ENCODE data around the gene AHCYL2. TPM values are rescaled to one million over a fixed set of nuclear protein-coding genes. Genes with fewer than 3 reads are reported as not detected.

Gene AHCYL2
- total and polyA plus RNA-seq, 7 experiments from 2014 or later: 8.6 to 22.2 (median 20.1) TPM

DNA sequence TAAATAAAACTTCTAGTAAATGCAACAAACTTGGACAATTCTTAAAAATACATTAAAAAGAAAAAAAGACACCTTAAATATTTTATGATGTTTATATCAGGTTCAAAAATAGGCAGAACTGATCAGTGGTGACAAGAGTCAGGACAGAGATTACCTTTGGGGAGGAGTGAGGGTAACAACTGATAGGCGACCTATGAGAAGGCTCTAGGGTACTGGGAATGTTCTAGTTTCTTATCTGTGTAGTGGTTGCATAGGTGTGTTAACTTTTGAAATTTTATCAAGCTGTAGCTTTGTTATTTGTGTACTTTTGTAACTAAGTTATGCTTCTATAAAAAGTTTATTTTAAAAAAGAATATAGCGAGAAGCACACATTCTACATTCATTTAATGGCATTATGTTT is 134.3 kb downstream of the AHCYL2 start:
- Mint-ChIP-seq H3K27me3 (peaks cover 0 to 2% (median 0%) of the 10 kb centered on the region in 5 donors), H3K4me3 (no peak overlapping the region), H3K4me1 (peaks cover 0 to 5% (median 0%) of the 10 kb centered on the region in 7 donors), H3K9me3 (no peaks in the 10 kb centered on the region), H3K36me3 (peaks cover 0 to 6% (median 0%) of the 10 kb centered on the region in 5 donors), H3K27ac (no peak overlapping the region)
- CTCF ChIA-PET: interaction anchor here (0.6 to 2.2 kb wide), 2 partner anchors 9 to 460 kb away, joined by 4 to 15 read pairs; no protein-coding TSS in a partner anchor
- Histone ChIP-seq H3K36me3 (ENCODE audit: control insufficient read depth in 2 of 3, insufficient read depth in 3 of 3, low read length in 3 of 3) (no peaks in the 10 kb centered on the region), H3K27ac (ENCODE audit: low read depth, low read length) (no peak overlapping the region), H3K4me3 (ENCODE audit: low read length) (no peak overlapping the region), H3K9me3 (ENCODE audit: control insufficient read depth in 2 of 3, low read length in 3 of 3) (no peaks in the 10 kb centered on the region), H3K27me3 (ENCODE audit: control insufficient read depth in 2 of 2, insufficient read depth in 2 of 2, low read length in 2 of 2) (no peaks in the 10 kb centered on the region), H3K4me1 (ENCODE audit: control insufficient read depth in 2 of 2, insufficient read depth in 2 of 2, low read length in 2 of 2) (no peaks in the 10 kb centered on the region)
- intact Hi-C loops (cut with micrococcal nuclease): no loop called here
- POLR2A ChIA-PET: no interaction called here
- DNase-seq (no peak), ATAC-seq (no peak)

DNA sequence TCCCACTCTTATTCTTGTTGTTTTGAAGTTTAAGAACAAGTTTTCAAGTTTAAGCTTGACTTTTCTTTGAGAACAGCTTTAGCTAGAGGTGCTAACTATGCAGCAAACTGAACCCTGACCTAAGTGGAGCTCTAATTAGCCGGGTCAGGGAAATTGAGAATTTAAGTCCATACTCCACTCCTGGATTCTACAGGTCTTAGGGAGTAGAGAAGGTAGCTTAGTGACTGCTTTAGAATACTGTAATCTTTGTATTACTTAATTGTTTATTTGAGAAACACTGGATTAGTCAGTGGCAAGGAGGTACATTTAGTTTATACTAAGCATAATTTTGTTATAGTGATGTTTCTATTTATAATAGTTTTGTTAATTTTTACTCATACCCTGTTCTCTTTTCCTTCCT is 134.8 kb downstream of the AHCYL2 start:
- no peak for DNase-seq
- intact Hi-C loops (cut with micrococcal nuclease): no loop called here

DNA sequence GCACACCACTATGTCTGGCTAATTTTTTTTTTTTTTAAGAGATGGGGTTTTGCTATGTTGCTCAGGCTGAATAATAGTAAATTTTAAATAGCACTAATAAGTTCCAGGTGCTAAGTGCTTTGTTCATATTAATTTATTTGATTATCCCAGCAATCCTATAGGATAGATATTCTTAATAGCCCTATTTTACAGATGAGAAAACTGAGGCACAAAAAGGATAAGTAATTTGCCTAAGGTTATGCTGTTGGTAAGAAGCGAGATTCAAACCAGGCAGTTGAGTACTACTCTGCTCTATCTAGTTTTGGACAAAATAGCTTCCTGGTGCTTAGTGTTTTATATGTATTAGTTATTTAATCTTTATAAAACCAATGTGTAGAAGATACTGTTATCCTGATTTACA is 136.9 kb downstream of the AHCYL2 start:
- no peak overlapping the region for H3K27ac ChIP-seq (ENCODE audit: low read depth, low read length)
- peaks cover 0 to 9% (median 0%) of the 10 kb centered on the region in 7 donors for H3K4me1 Mint-ChIP-seq
- H3K27ac Mint-ChIP-seq: no peak overlapping the region
- no peaks in the 10 kb centered on the region for H3K4me1 ChIP-seq (ENCODE audit: control insufficient read depth in 2 of 2, insufficient read depth in 2 of 2, low read length in 2 of 2)
- H3K9me3 ChIP-seq (ENCODE audit: control insufficient read depth in 2 of 3, low read length in 3 of 3): no peaks in the 10 kb centered on the region
- no peaks in the 10 kb centered on the region for H3K9me3 Mint-ChIP-seq
- DNase-seq (no peak), ATAC-seq (no peak)
- CTCF ChIA-PET: interaction anchor here (0.6 to 2.5 kb wide), 2 partner anchors 15 to 111 kb away, joined by 3 to 8 read pairs; no protein-coding TSS in a partner anchor
- H3K4me3 Mint-ChIP-seq: no peak overlapping the region
- POLR2A ChIA-PET: no interaction called here
- H3K36me3 ChIP-seq (ENCODE audit: control insufficient read depth in 2 of 3, insufficient read depth in 3 of 3, low read length in 3 of 3): no peaks in the 10 kb centered on the region
- H3K27me3 ChIP-seq (ENCODE audit: control insufficient read depth in 2 of 2, insufficient read depth in 2 of 2, low read length in 2 of 2): no peaks in the 10 kb centered on the region
- intact Hi-C loops (cut with micrococcal nuclease): no loop called here
- H3K4me3 ChIP-seq (ENCODE audit: low read length): no peak overlapping the region
- H3K36me3 Mint-ChIP-seq: no peaks in the 10 kb centered on the region
- no peaks in the 10 kb centered on the region for H3K27me3 Mint-ChIP-seq

More for the DNA sequence above, 134.8 kb downstream of the AHCYL2 start:
- ChIA-PET POLR2A (no interaction called here), CTCF (interaction anchor here (2.2 kb wide), 1 partner anchor 8 kb away, joined by 15 read pairs; no protein-coding TSS in a partner anchor)
- Histone ChIP-seq H3K27ac (ENCODE audit: low read depth, low read length) (no peak overlapping the region), H3K27me3 (ENCODE audit: control insufficient read depth in 2 of 2, insufficient read depth in 2 of 2, low read length in 2 of 2) (no peaks in the 10 kb centered on the region), H3K9me3 (ENCODE audit: control insufficient read depth in 2 of 3, low read length in 3 of 3) (no peaks in the 10 kb centered on the region), H3K4me3 (ENCODE audit: low read length) (no peak overlapping the region), H3K36me3 (ENCODE audit: control insufficient read depth in 2 of 3, insufficient read depth in 3 of 3, low read length in 3 of 3) (no peaks in the 10 kb centered on the region), H3K4me1 (ENCODE audit: control insufficient read depth in 2 of 2, insufficient read depth in 2 of 2, low read length in 2 of 2) (no peaks in the 10 kb centered on the region)
- H3K9me3 Mint-ChIP-seq: no peaks in the 10 kb centered on the region
- peaks cover 0 to 6% (median 0%) of the 10 kb centered on the region in 5 donors for H3K36me3 Mint-ChIP-seq
- peaks cover 0 to 5% (median 0%) of the 10 kb centered on the region in 7 donors for H3K4me1 Mint-ChIP-seq
- H3K4me3 Mint-ChIP-seq: no peak overlapping the region
- no peak overlapping the region for H3K27ac Mint-ChIP-seq
- ATAC-seq: no peak
- peaks cover 0 to 2% (median 0%) of the 10 kb centered on the region in 5 donors for H3K27me3 Mint-ChIP-seq

DNA sequence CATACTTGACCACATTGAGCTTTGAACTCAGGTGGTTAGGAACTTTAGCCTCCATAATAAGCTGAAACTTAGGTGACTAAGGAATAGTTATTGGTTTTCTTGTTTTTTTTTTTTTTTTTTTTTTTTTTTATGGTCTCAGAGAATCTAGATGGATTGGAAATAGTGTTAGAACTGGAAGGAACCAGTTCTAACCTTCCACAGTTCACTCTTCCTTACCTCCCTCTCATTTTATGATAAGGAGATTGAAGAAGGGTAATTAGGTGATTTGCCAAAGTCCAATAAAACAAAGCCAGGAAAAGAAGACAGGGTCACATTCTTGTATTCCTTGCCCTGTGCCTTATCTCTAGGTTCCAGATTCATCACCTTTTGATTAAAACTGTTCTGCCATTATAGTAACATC is 137.7 kb downstream of the AHCYL2 start:
- ATAC-seq: no peak
- no peak overlapping the region for H3K4me3 ChIP-seq (ENCODE audit: low read length)
- no peaks in the 10 kb centered on the region for H3K9me3 ChIP-seq (ENCODE audit: control insufficient read depth in 2 of 3, low read length in 3 of 3)
- H3K27me3 Mint-ChIP-seq: no peaks in the 10 kb centered on the region
- no peaks in the 10 kb centered on the region for H3K36me3 Mint-ChIP-seq
- peaks cover 0 to 15% (median 4%) of the 10 kb centered on the region in 7 donors for H3K4me1 Mint-ChIP-seq
- no peak overlapping the region for H3K27ac Mint-ChIP-seq
- ChIA-PET CTCF (interaction anchor here (0.6 to 2.5 kb wide), 3 partner anchors 15 to 111 kb away, joined by 3 to 8 read pairs (median 3); no protein-coding TSS in a partner anchor), POLR2A (no interaction called here)
- H3K27me3 ChIP-seq (ENCODE audit: control insufficient read depth in 2 of 2, insufficient read depth in 2 of 2, low read length in 2 of 2): no peaks in the 10 kb centered on the region
- H3K4me3 Mint-ChIP-seq: no peak overlapping the region
- intact Hi-C loops (cut with micrococcal nuclease): no loop called here
- peaks cover 0 to 3% of the 10 kb centered on the region in 2 donors for H3K4me1 ChIP-seq (ENCODE audit: control insufficient read depth in 2 of 2, insufficient read depth in 2 of 2, low read length in 2 of 2)
- no peaks in the 10 kb centered on the region for H3K36me3 ChIP-seq (ENCODE audit: control insufficient read depth in 2 of 3, insufficient read depth in 3 of 3, low read length in 3 of 3)
- no peaks in the 10 kb centered on the region for H3K9me3 Mint-ChIP-seq
- H3K27ac ChIP-seq (ENCODE audit: low read depth, low read length): no peak overlapping the region
- no peak for DNase-seq

DNA sequence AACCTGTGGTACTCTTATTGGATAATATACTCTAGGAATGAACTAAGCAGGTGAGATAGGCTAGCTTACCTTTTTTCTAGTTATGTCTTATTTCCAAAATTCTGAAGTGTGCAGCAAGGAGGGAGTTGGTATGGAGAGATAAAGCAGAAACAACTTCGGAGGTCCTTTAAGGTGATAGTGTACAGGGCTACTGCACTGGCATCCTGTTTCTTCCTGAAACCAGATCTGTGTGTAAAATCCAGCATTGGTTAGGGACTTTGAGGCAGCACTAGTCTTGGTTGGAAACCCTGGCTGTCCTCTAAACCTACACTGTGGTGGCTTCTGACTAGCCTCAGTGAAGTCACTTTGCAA is 142.5 kb downstream of the AHCYL2 start:
- Histone ChIP-seq H3K9me3 (ENCODE audit: control insufficient read depth in 2 of 3, low read length in 3 of 3) (no peaks in the 10 kb centered on the region), H3K4me3 (ENCODE audit: low read length) (no peak overlapping the region), H3K27me3 (ENCODE audit: control insufficient read depth in 2 of 2, insufficient read depth in 2 of 2, low read length in 2 of 2) (no peaks in the 10 kb centered on the region), H3K27ac (ENCODE audit: low read depth, low read length) (no peak overlapping the region), H3K4me1 (ENCODE audit: control insufficient read depth in 2 of 2, insufficient read depth in 2 of 2, low read length in 2 of 2) (peaks cover 8% of the 10 kb centered on the region in 2 donors), H3K36me3 (ENCODE audit: control insufficient read depth in 2 of 3, insufficient read depth in 3 of 3, low read length in 3 of 3) (no peaks in the 10 kb centered on the region)
- H3K4me1 Mint-ChIP-seq: peaks cover 10 to 44% (median 16%) of the 10 kb centered on the region in 7 donors
- H3K27ac Mint-ChIP-seq: peak overlapping the region in 5 of 9 donors; percentile 15 to 91 (median 25)
- POLR2A ChIA-PET: interaction anchor here (0.9 to 1.1 kb wide), 2 partner anchors 10 to 31 kb away, joined by 3 read pairs; no protein-coding TSS in a partner anchor
- DNase-seq (no peak), ATAC-seq (no peak)
- intact Hi-C loops (cut with micrococcal nuclease): loop anchor here (1.0 to 5.0 kb wide), 12 partner anchors 9 to 644 kb away; partner anchors contain the start of gene STRIP2 (in 2 of the 2)
- no peaks in the 10 kb centered on the region for H3K27me3 Mint-ChIP-seq
- H3K4me3 Mint-ChIP-seq: peak overlapping the region in 2 of 10 donors; percentile 53 to 88
- CTCF ChIA-PET: interaction anchor here (0.7 to 5.2 kb wide), 24 partner anchors 8 to 645 kb away, joined by 3 to 67 read pairs (median 5); no protein-coding TSS in a partner anchor
- no peaks in the 10 kb centered on the region for H3K36me3 Mint-ChIP-seq
- H3K9me3 Mint-ChIP-seq: no peaks in the 10 kb centered on the region

DNA sequence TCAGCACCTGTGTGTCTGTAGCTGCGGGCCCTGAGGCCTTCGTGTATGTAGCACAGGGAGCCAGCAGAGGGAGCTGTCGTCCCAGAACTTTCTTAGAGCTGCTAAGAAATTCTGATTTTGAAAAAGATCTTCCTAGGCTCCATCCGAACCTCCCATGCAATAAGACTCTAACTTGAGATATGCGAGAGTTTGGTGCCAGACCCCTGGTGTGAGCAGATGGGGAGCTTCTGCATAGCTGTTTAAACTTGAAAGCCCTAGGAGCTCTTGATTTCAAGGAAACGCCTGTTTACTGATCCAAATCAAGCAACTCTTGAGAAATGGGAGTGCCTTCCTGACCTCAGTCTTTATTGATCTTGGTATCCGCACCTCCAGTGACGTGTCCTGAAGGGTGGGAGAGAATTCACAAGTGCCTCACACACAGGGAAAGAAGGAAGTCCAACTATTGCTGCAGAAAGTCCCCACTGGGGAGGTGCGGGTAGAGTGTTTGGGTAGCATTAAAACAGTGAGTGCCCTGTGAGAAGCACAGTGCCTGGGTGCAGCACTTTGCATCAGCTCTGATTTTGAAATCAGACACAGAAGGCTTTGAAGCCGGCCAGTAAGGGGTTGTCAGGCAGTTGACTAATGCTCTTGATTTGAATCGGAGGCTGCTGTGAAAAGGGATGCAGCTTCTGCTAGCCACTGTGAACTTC is 143.0 kb downstream of the AHCYL2 start:
- Histone ChIP-seq H3K9me3 (ENCODE audit: control insufficient read depth in 2 of 3, low read length in 3 of 3) (no peaks in the 10 kb centered on the region), H3K36me3 (ENCODE audit: control insufficient read depth in 2 of 3, insufficient read depth in 3 of 3, low read length in 3 of 3) (no peaks in the 10 kb centered on the region), H3K4me3 (ENCODE audit: low read length) (peak overlapping the region; percentile 10), H3K27me3 (ENCODE audit: control insufficient read depth in 2 of 2, insufficient read depth in 2 of 2, low read length in 2 of 2) (no peaks in the 10 kb centered on the region), H3K4me1 (ENCODE audit: control insufficient read depth in 2 of 2, insufficient read depth in 2 of 2, low read length in 2 of 2) (peaks cover 8% of the 10 kb centered on the region in 2 donors), H3K27ac (ENCODE audit: low read depth, low read length) (no peak overlapping the region)
- CTCF ChIA-PET: interaction anchor here (0.7 to 5.2 kb wide), 26 partner anchors 9 to 644 kb away, joined by 3 to 67 read pairs (median 5); no protein-coding TSS in a partner anchor
- Mint-ChIP-seq H3K27me3 (no peaks in the 10 kb centered on the region), H3K27ac (peak overlapping the region in 5 of 9 donors; percentile 10 to 91 (median 25)), H3K9me3 (no peaks in the 10 kb centered on the region), H3K4me3 (peak overlapping the region in 8 of 10 donors; percentile 12 to 88 (median 34)), H3K4me1 (peaks cover 10 to 48% (median 16%) of the 10 kb centered on the region in 7 donors), H3K36me3 (peaks cover 0 to 5% (median 0%) of the 10 kb centered on the region in 5 donors)
- intact Hi-C loops (cut with micrococcal nuclease): loop anchor here (1.0 to 5.0 kb wide), 14 partner anchors 8 to 643 kb away; partner anchors contain the start of genes STRIP2 (in 2 of the 2) and UBE2H (in 1 of the 2)
- POLR2A ChIA-PET: interaction anchor here (0.6 to 1.1 kb wide), 3 partner anchors 10 to 453 kb away, joined by 3 read pairs; no protein-coding TSS in a partner anchor
- DNase-seq (peak; percentile 25 to 71 (median 60)), ATAC-seq (peak; percentile 85)

Data from naive thymus-derived CD4-positive, alpha-beta T cell (primary cell).